ENCODE data around the gene CCDC51.

GRCh38 chr3:48409291-48410201, 30.4 kb downstream of the CCDC51 start:
- TF ChIP-seq ZC3H10 (CRISPR knock-in tag; IDR thresholded peaks at IDR 0.05) (no peak), ESRRG (CRISPR knock-in tag; IDR thresholded peaks at IDR 0.05) (no peak), OSR1 (CRISPR knock-in tag; IDR thresholded peaks at IDR 0.05) (no peak), GLIS3 (CRISPR knock-in tag; IDR thresholded peaks at IDR 0.05) (no peak)

Measured in SK-N-SH treated with all-trans-retinoic acid at 6 μM for 48 hours (cell line).